WTC11 (cell line): Measurements from ENCODE around the gene PIK3R2. TPM values are rescaled to one million over a fixed set of nuclear protein-coding genes. Genes with fewer than 3 reads are reported as not detected.

Experiments used
- ATAC-seq: fragments of 200-7000 bp; cut with Tn5 transposase; 2 replicates; pipeline ENCODE4 v1.10.0; 2021; ENCODE audit warnings: mild to moderate bottlenecking, moderate library complexity
- CTCF ChIA-PET: fragments of 300-600 bp; sonication (Branson Sonifier 250); formaldehyde crosslinking; loops from one replicate; lab custom pipeline; 2021; ENCODE audit warnings: antibody characterized with exemption; lab: Charles Lee
- POLR2A ChIA-PET: fragments of 350-600 bp; sonication (Branson Sonifier 250); formaldehyde crosslinking; loops from one replicate; lab custom pipeline; 2021; ENCODE audit warnings: antibody characterized with exemption; lab: Charles Lee
- DNase-seq: peaks from one replicate; pipeline ENCODE4 v3.0.0; 2021; ENCODE audit warnings: low spot score
- H3K27ac Mint-ChIP-seq: 2 replicates; pipeline ENCODE4 v1.8.0; 2021; ENCODE audit warnings: mixed read lengths
- H3K27me3 Mint-ChIP-seq: 2 replicates; pipeline ENCODE4 v1.8.0; 2021; ENCODE audit warnings: low read depth, mild to moderate bottlenecking, moderate library complexity, mixed read lengths
- H3K36me3 Mint-ChIP-seq: 2 replicates; pipeline ENCODE4 v1.8.0; 2021; ENCODE audit warnings: mixed read lengths
- H3K4me1 Mint-ChIP-seq: 2 replicates; pipeline ENCODE4 v1.8.0; 2022; ENCODE audit warnings: mixed read lengths
- H3K4me3 Mint-ChIP-seq: 2 replicates; pipeline ENCODE4 v1.8.0; 2021; ENCODE audit warnings: mild to moderate bottlenecking, moderate library complexity, mixed read lengths
- H3K9me3 Mint-ChIP-seq: 2 replicates; pipeline ENCODE4 v1.8.0; 2021; ENCODE audit warnings: mixed read lengths
- E2F5 ChIP-seq: sonication (generic); formaldehyde crosslinking; IDR thresholded peaks from 2 replicates; pipeline ENCODE4 v1.8.1; 2022; ENCODE audit warnings: mild to moderate bottlenecking, moderate library complexity, missing genetic modification reagents
- EMX1 ChIP-seq: fragments of 250-450 bp; sonication (Bioruptor Pico); IDR thresholded peaks from 2 replicates; pipeline ENCODE4 v1.8.0; 2021; ENCODE audit warnings: mild to moderate bottlenecking
- FOXK1 ChIP-seq: sonication (generic); formaldehyde crosslinking; IDR thresholded peaks from 2 replicates; pipeline ENCODE4 v1.8.0; 2022; ENCODE audit warnings: mild to moderate bottlenecking, moderate library complexity, missing genetic modification reagents
- GABPB1 ChIP-seq: sonication (generic); formaldehyde crosslinking; IDR thresholded peaks from 2 replicates; pipeline ENCODE4 v1.8.1; 2023; ENCODE audit warnings: mild to moderate bottlenecking, missing genetic modification reagents
- HMGA2 ChIP-seq: fragments of 250-450 bp; sonication (Bioruptor Pico); IDR thresholded peaks from 2 replicates; pipeline ENCODE4 v1.4.0; 2021; ENCODE audit warnings: mild to moderate bottlenecking, moderate library complexity
- KAT7 ChIP-seq: sonication (generic); formaldehyde crosslinking; IDR thresholded peaks from 2 replicates; pipeline ENCODE4 v1.8.1; 2023; ENCODE audit warnings: missing genetic modification reagents, mild to moderate bottlenecking, borderline replicate concordance
- OVOL2 ChIP-seq: fragments of 250-450 bp; sonication (Bioruptor Pico); IDR thresholded peaks from 2 replicates; pipeline ENCODE4 v1.9.0; 2021; ENCODE audit warnings: mild to moderate bottlenecking, borderline replicate concordance
- PRDM15 ChIP-seq: sonication (generic); formaldehyde crosslinking; IDR thresholded peaks from 2 replicates; pipeline ENCODE4 v1.8.0; 2022; ENCODE audit warnings: missing genetic modification reagents
- PRRX2 ChIP-seq: fragments of 250-450 bp; sonication (Bioruptor Pico); IDR thresholded peaks from 2 replicates; pipeline ENCODE4 v1.8.0; 2021; ENCODE audit warnings: mild to moderate bottlenecking
- USF1 ChIP-seq: sonication (generic); formaldehyde crosslinking; IDR thresholded peaks from 2 replicates; pipeline ENCODE4 v1.8.0; 2022; ENCODE audit warnings: mild to moderate bottlenecking, missing genetic modification reagents
- ZNF121 ChIP-seq: sonication (generic); formaldehyde crosslinking; IDR thresholded peaks from 2 replicates; pipeline ENCODE4 v1.8.0; 2023; ENCODE audit warnings: missing genetic modification reagents
- ZNF219 ChIP-seq: sonication (generic); formaldehyde crosslinking; IDR thresholded peaks from 2 replicates; pipeline ENCODE4 v1.8.0; 2023; ENCODE audit warnings: missing genetic modification reagents, mild to moderate bottlenecking, borderline replicate concordance
- ZNF232 ChIP-seq: sonication (generic); formaldehyde crosslinking; IDR thresholded peaks from 2 replicates; pipeline ENCODE4 v1.8.0; 2022; ENCODE audit warnings: mild to moderate bottlenecking, missing genetic modification reagents
- ZNF423 ChIP-seq: fragments of 250-450 bp; sonication (Bioruptor Pico); IDR thresholded peaks from 2 replicates; pipeline ENCODE4 v2.1.2; 2022; ENCODE audit warnings: mild to moderate bottlenecking, moderate library complexity
- total RNA-seq: library from RNA; stranded (reverse); gene quantifications from 3 replicates; pipeline ENCODE4 v1.2.3, GENCODE V29; 2021
- TF ChIP-seq, protein P1 (sequence below): sonication (generic); formaldehyde crosslinking; IDR thresholded peaks from 2 replicates; pipeline ENCODE4 v1.8.0; 2023; ENCODE audit warnings: mild to moderate bottlenecking, missing genetic modification reagents
- TF ChIP-seq, protein P2 (sequence below): sonication (generic); formaldehyde crosslinking; IDR thresholded peaks from 2 replicates; pipeline ENCODE4 v1.8.0; 2022; ENCODE audit warnings: mild to moderate bottlenecking, missing genetic modification reagents
- TF ChIP-seq, protein P3 (sequence below): fragments of 250-450 bp; sonication (Bioruptor Pico); IDR thresholded peaks from 2 replicates; pipeline ENCODE4 v2.1.2; 2022; ENCODE audit warnings: mild to moderate bottlenecking, moderate library complexity
- TF ChIP-seq, protein P4 (sequence below): sonication (generic); formaldehyde crosslinking; IDR thresholded peaks from 2 replicates; pipeline ENCODE4 v1.8.1; 2023; ENCODE audit warnings: mild to moderate bottlenecking, moderate library complexity, missing genetic modification reagents

Gene PIK3R2
- total RNA-seq, 1 experiment from 2014 or later = 56.9 TPM

DNA sequence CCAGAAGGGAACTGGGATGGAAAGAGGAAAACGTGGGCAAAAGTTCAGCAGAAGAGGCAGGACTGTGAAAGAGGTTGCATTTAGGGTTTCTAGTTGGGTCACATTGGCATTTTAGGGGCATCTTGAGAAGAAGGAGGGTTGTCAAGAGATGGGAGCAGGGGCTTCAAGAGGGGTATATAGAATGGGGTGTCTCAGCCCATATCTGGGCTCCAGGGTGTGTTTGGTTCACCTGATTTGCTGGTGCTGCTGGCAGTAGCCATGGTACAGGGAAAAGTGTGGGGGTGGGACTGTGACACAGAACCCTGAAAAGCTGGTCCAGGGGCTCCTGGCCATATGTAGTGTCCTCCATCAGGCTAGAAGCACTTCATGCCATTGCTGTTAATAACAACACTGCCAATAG lies 32.8 kb upstream of the PIK3R2 start:
- no peak for DNase-seq
- H3K9me3 Mint-ChIP-seq = no peaks in the 10 kb centered on the region
- H3K27me3 Mint-ChIP-seq = peaks cover 9% of the 10 kb centered on the region
- no peak overlapping the region for H3K27ac Mint-ChIP-seq
- peaks cover 27% of the 10 kb centered on the region for H3K4me1 Mint-ChIP-seq
- H3K36me3 Mint-ChIP-seq = peaks cover 6% of the 10 kb centered on the region; the same call in 1 of the 2 replicates
- POLR2A ChIA-PET = no interaction called here
- CTCF ChIA-PET = interaction anchor here (1.1 to 1.3 kb wide), 2 partner anchors 41 to 48 kb away, joined by 3 to 4 read pairs; no protein-coding TSS in a partner anchor
- TF ChIP-seq ZNF232 (CRISPR knock-in tag) (no peak), PRDM15 (no peak), FOXK1 (CRISPR knock-in tag) (no peak), ZNF423 (CRISPR knock-in tag) (no peak), EMX1 (CRISPR knock-in tag) (no peak), KAT7 (CRISPR knock-in tag) (no peak), PRRX2 (CRISPR knock-in tag) (no peak)
- ATAC-seq = no peak
- no peak overlapping the region for H3K4me3 Mint-ChIP-seq

- ATAC-seq (no peak), DNase-seq (no peak)
- ChIA-PET CTCF (interaction anchor here (1.3 kb wide), 1 partner anchor 40 kb away, joined by 4 read pairs; no protein-coding TSS in a partner anchor), POLR2A (no interaction called here)
- no peak for TF ChIP-seq HMGA2
- no peak for TF ChIP-seq OVOL2 (CRISPR knock-in tag)
- no peak for TF ChIP-seq ZNF219 (CRISPR knock-in tag)
- TF ChIP-seq, protein P1, sequence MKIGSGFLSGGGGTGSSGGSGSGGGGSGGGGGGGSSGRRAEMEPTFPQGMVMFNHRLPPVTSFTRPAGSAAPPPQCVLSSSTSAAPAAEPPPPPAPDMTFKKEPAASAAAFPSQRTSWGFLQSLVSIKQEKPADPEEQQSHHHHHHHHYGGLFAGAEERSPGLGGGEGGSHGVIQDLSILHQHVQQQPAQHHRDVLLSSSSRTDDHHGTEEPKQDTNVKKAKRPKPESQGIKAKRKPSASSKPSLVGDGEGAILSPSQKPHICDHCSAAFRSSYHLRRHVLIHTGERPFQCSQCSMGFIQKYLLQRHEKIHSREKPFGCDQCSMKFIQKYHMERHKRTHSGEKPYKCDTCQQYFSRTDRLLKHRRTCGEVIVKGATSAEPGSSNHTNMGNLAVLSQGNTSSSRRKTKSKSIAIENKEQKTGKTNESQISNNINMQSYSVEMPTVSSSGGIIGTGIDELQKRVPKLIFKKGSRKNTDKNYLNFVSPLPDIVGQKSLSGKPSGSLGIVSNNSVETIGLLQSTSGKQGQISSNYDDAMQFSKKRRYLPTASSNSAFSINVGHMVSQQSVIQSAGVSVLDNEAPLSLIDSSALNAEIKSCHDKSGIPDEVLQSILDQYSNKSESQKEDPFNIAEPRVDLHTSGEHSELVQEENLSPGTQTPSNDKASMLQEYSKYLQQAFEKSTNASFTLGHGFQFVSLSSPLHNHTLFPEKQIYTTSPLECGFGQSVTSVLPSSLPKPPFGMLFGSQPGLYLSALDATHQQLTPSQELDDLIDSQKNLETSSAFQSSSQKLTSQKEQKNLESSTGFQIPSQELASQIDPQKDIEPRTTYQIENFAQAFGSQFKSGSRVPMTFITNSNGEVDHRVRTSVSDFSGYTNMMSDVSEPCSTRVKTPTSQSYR = no peak
- no peak for TF ChIP-seq USF1 (CRISPR knock-in tag)
- TF ChIP-seq, protein P2, sequence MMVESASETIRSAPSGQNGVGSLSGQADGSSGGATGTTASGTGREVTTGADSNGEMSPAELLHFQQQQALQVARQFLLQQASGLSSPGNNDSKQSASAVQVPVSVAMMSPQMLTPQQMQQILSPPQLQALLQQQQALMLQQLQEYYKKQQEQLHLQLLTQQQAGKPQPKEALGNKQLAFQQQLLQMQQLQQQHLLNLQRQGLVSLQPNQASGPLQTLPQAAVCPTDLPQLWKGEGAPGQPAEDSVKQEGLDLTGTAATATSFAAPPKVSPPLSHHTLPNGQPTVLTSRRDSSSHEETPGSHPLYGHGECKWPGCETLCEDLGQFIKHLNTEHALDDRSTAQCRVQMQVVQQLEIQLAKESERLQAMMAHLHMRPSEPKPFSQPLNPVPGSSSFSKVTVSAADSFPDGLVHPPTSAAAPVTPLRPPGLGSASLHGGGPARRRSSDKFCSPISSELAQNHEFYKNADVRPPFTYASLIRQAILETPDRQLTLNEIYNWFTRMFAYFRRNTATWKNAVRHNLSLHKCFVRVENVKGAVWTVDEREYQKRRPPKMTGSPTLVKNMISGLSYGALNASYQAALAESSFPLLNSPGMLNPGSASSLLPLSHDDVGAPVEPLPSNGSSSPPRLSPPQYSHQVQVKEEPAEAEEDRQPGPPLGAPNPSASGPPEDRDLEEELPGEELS (CRISPR knock-in tag) = no peak
- TF ChIP-seq, protein P3, sequence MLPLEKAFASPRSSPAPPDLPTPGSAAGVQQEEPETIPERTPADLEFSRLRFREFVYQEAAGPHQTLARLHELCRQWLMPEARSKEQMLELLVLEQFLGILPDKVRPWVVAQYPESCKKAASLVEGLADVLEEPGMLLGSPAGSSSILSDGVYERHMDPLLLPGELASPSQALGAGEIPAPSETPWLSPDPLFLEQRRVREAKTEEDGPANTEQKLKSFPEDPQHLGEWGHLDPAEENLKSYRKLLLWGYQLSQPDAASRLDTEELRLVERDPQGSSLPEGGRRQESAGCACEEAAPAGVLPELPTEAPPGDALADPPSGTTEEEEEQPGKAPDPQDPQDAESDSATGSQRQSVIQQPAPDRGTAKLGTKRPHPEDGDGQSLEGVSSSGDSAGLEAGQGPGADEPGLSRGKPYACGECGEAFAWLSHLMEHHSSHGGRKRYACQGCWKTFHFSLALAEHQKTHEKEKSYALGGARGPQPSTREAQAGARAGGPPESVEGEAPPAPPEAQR (CRISPR knock-in tag) = no peak
- no peak for TF ChIP-seq PRDM15
- no peak for TF ChIP-seq ZNF121 (CRISPR knock-in tag)
- TF ChIP-seq, protein P4, sequence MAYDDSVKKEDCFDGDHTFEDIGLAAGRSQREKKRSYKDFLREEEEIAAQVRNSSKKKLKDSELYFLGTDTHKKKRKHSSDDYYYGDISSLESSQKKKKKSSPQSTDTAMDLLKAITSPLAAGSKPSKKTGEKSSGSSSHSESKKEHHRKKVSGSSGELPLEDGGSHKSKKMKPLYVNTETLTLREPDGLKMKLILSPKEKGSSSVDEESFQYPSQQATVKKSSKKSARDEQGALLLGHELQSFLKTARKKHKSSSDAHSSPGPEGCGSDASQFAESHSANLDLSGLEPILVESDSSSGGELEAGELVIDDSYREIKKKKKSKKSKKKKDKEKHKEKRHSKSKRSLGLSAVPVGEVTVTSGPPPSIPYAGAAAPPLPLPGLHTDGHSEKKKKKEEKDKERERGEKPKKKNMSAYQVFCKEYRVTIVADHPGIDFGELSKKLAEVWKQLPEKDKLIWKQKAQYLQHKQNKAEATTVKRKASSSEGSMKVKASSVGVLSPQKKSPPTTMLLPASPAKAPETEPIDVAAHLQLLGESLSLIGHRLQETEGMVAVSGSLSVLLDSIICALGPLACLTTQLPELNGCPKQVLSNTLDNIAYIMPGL = no peak
- no peak for TF ChIP-seq E2F5 (CRISPR knock-in tag)
- TF ChIP-seq GABPB1 (CRISPR knock-in tag) = no peak
- H3K9me3 Mint-ChIP-seq = no peaks in the 10 kb centered on the region
- H3K36me3 Mint-ChIP-seq = peaks cover 10% of the 10 kb centered on the region
- H3K4me1 Mint-ChIP-seq = peaks cover 27% of the 10 kb centered on the region
- H3K4me3 Mint-ChIP-seq = no peak overlapping the region
- H3K27ac Mint-ChIP-seq = no peak overlapping the region
- peaks cover 9% of the 10 kb centered on the region for H3K27me3 Mint-ChIP-seq
Observed at GRCh38 chr19:18121166-18121565, 31.8 kb upstream of the PIK3R2 start.
